GM12878 (cell line): Measurements from ENCODE around the gene SH3BP5. TPM values are rescaled to one million over a fixed set of nuclear protein-coding genes. Genes with fewer than 3 reads are reported as not detected.

ENCODE experiments used
- BCL11A ChIP-seq: IDR thresholded peaks from 2 replicates; pipeline ENCODE4 v1.6.1; 2011; ENCODE audit warnings: low read depth, low read length
- BHLHE40 ChIP-seq, 2 experiments: fragments of 450-650 bp in 1 of 2; IDR thresholded peaks; 2 replicates each; pipeline ENCODE4 v1.6.1; 2011 to 2017; ENCODE audit warnings: low read depth in 2 of 2, borderline replicate concordance in 1 of 2, improper control_type of control experiment in 1 of 2, low read length in 1 of 2, mild to moderate bottlenecking in 1 of 2
- CHD2 ChIP-seq: IDR thresholded peaks from 2 replicates; pipeline ENCODE4 v1.6.1; 2011; ENCODE audit warnings: low read depth, low read length, improper control_type of control experiment, borderline replicate concordance
- MAX ChIP-seq: IDR thresholded peaks from 2 replicates; pipeline ENCODE4 v1.6.1; 2012; ENCODE audit warnings: low read depth, low read length, improper control_type of control experiment
- MLLT1 ChIP-seq: fragments of 450-650 bp; IDR thresholded peaks from 2 replicates; pipeline ENCODE4 v1.6.1; 2016; ENCODE audit warnings: mild to moderate bottlenecking
- RAD21 ChIP-seq: IDR thresholded peaks from 2 replicates; pipeline ENCODE4 v1.6.1; 2011; ENCODE audit warnings: mild to moderate bottlenecking, low read depth, low read length, moderate library complexity; ENCODE audit not compliant: insufficient read depth
- SP1 ChIP-seq: IDR thresholded peaks from one replicate; pipeline ENCODE4 v1.6.1; 2011; ENCODE audit warnings: low read depth, low read length
- SREBF2 ChIP-seq: IDR thresholded peaks from 2 replicates; pipeline ENCODE4 v1.6.1; 2012; ENCODE audit warnings: mild to moderate bottlenecking, low read length
- TBL1XR1 ChIP-seq: IDR thresholded peaks from 2 replicates; pipeline ENCODE4 v1.6.1; 2012; ENCODE audit warnings: low read depth, low read length, improper control_type of control experiment
- ZSCAN29 ChIP-seq: fragments of 450-650 bp; IDR thresholded peaks from 2 replicates; pipeline ENCODE4 v1.6.1; 2017; ENCODE audit warnings: mild to moderate bottlenecking, moderate library complexity
- polyA plus RNA-seq, 11 experiments: library from polyadenylated mRNA; depleted of rRNA in 4 of 11; unstranded in 6 of 11; stranded (reverse) in 5 of 11; fragments of >200 nt; fragmentation: Nextera tagmentation in 4 of 11; fragmentation: Illumina TruSeq in 1 of 11; extraction: Ambion mirVana in 4 of 11; extraction: Trizol in 1 of 11; gene quantifications; 1 replicate in 1 of 11; 2 replicates in 10 of 11; pipeline versions ENCODE4 v1.2.1 to v1.2.3, GENCODE V29; 2011 to 2016; ENCODE audit warnings: inconsistent platforms in 2 of 11, missing spikeins in 2 of 11, low read depth in 1 of 11
- total RNA-seq, 4 experiments: library from RNA; depleted of rRNA in 3 of 4; stranded (reverse); fragments of >200 nt in 3 of 4; fragmentation: Illumina TruSeq in 1 of 4; extraction: Trizol in 1 of 4; gene quantifications; 2 replicates each; pipeline versions ENCODE4 v1.2.1 to v1.2.3, GENCODE V29; 2013 to 2021
- TF ChIP-seq, protein P1 (sequence below): fragments of 450-650 bp; IDR thresholded peaks from 2 replicates; pipeline ENCODE4 v1.6.1; 2018; ENCODE audit warnings: borderline replicate concordance, mild to moderate bottlenecking; ENCODE audit not compliant: partially characterized antibody
- TF ChIP-seq, protein P2 (sequence below): fragments of 150-350 bp; IDR thresholded peaks from 2 replicates; pipeline ENCODE4 v1.6.1; 2014; ENCODE audit warnings: mild to moderate bottlenecking, low read depth, low read length
- TF ChIP-seq, protein P3 (sequence below): IDR thresholded peaks from 2 replicates; pipeline ENCODE4 v1.6.1; 2012; ENCODE audit warnings: low read length, inconsistent platforms

Gene SH3BP5
- total and polyA plus RNA-seq, 10 of the 15 experiments (the other 5 are each of a cell fraction or from before 2014, with no cell fraction given) = 14.9 to 87.5 (median 43.7) TPM

GRCh38 chr3:15243822-15244482 lies 88.4 kb downstream of the SH3BP5 start (continued):
- TF ChIP-seq, protein P1, sequence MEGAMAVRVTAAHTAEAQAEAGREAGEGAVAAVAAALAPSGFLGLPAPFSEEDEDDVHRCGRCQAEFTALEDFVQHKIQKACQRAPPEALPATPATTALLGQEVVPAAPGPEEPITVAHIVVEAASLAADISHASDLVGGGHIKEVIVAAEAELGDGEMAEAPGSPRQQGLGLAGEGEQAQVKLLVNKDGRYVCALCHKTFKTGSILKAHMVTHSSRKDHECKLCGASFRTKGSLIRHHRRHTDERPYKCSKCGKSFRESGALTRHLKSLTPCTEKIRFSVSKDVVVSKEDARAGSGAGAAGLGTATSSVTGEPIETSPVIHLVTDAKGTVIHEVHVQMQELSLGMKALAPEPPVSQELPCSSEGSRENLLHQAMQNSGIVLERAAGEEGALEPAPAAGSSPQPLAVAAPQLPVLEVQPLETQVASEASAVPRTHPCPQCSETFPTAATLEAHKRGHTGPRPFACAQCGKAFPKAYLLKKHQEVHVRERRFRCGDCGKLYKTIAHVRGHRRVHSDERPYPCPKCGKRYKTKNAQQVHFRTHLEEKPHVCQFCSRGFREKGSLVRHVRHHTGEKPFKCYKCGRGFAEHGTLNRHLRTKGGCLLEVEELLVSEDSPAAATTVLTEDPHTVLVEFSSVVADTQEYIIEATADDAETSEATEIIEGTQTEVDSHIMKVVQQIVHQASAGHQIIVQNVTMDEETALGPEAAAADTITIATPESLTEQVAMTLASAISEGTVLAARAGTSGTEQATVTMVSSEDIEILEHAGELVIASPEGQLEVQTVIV = no peak
- TF ChIP-seq MAX (no peak), SREBF2 (no peak), CHD2 (no peak), RAD21 (no peak), TBL1XR1 (no peak), BCL11A (no peak), ZSCAN29 (no peak), BHLHE40 (IDR thresholded peaks at IDR 0.05; ENCODE audit: borderline replicate concordance in 1 of 2, low read depth in 2 of 2, low read length in 1 of 2) (no peak), MLLT1 (no peak), SP1 (no peak)
- TF ChIP-seq, protein P2, sequence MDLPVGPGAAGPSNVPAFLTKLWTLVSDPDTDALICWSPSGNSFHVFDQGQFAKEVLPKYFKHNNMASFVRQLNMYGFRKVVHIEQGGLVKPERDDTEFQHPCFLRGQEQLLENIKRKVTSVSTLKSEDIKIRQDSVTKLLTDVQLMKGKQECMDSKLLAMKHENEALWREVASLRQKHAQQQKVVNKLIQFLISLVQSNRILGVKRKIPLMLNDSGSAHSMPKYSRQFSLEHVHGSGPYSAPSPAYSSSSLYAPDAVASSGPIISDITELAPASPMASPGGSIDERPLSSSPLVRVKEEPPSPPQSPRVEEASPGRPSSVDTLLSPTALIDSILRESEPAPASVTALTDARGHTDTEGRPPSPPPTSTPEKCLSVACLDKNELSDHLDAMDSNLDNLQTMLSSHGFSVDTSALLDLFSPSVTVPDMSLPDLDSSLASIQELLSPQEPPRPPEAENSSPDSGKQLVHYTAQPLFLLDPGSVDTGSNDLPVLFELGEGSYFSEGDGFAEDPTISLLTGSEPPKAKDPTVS = no peak
- TF ChIP-seq, protein P3, sequence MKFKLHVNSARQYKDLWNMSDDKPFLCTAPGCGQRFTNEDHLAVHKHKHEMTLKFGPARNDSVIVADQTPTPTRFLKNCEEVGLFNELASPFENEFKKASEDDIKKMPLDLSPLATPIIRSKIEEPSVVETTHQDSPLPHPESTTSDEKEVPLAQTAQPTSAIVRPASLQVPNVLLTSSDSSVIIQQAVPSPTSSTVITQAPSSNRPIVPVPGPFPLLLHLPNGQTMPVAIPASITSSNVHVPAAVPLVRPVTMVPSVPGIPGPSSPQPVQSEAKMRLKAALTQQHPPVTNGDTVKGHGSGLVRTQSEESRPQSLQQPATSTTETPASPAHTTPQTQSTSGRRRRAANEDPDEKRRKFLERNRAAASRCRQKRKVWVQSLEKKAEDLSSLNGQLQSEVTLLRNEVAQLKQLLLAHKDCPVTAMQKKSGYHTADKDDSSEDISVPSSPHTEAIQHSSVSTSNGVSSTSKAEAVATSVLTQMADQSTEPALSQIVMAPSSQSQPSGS = no peak
- TF ChIP-seq, all 136 proteins: peak for 0
